Fibroblast of lung (primary cell): ENCODE results near the gene AGAP1. TPM values are rescaled to one million over a fixed set of nuclear protein-coding genes. Genes with fewer than 3 reads are reported as not detected.

Experiments used
- DNase-seq, 2 donors: peaks; one replicate each; pipeline versions ENCODE4 v3.0.0 to v3.0.0-alpha.2; 2010; ENCODE audit warnings: low read depth in 2 of 2
- H2AFZ ChIP-seq: 2 replicates; pipeline ENCODE4 v1.5.1; 2012; ENCODE audit warnings: low read length, control low read depth, inconsistent platforms
- H3K27ac ChIP-seq: 2 replicates; pipeline ENCODE4 v1.5.1; 2011; ENCODE audit warnings: low read length, control low read depth; ENCODE audit not compliant: insufficient read depth
- H3K27me3 ChIP-seq: 2 replicates; pipeline ENCODE4 v1.5.1; 2011; ENCODE audit warnings: mild to moderate bottlenecking, low read length; ENCODE audit not compliant: control insufficient read depth, insufficient read depth
- H3K36me3 ChIP-seq: 2 replicates; pipeline ENCODE4 v1.5.1; 2011; ENCODE audit warnings: low read length; ENCODE audit not compliant: control insufficient read depth, insufficient read depth
- H3K4me1 ChIP-seq: 2 replicates; pipeline ENCODE4 v1.5.1; 2011; ENCODE audit warnings: low read length; ENCODE audit not compliant: control insufficient read depth, insufficient read depth; ENCODE audit errors: extremely low read depth
- H3K4me2 ChIP-seq: 2 replicates; pipeline ENCODE4 v1.5.1; 2011; ENCODE audit warnings: low read length, control low read depth; ENCODE audit not compliant: insufficient read depth; ENCODE audit errors: extremely low read depth
- H3K4me3 ChIP-seq, 4 experiments: fragments of 200-600 bp in 1 of 4; sonication (generic) in 1 of 4; replicated peaks in 1 of 4; 2 replicates each; pipeline ENCODE4 v1.5.1; 2011 to 2016; ENCODE audit warnings: low read length in 4 of 4, low read depth in 3 of 4, mild to moderate bottlenecking in 3 of 4, control low read depth in 2 of 4, inconsistent platforms in 1 of 4, mixed read lengths in 1 of 4; ENCODE audit not compliant: insufficient read depth in 1 of 4; ENCODE audit errors: control extremely low read depth in 1 of 4
- H3K79me2 ChIP-seq: 2 replicates; pipeline ENCODE4 v1.5.1; 2012; ENCODE audit warnings: mild to moderate bottlenecking, low read length, inconsistent platforms; ENCODE audit not compliant: control insufficient read depth, insufficient read depth
- H3K9ac ChIP-seq: 2 replicates; pipeline ENCODE4 v1.5.1; 2011; ENCODE audit warnings: mild to moderate bottlenecking, low read length, control low read depth; ENCODE audit not compliant: insufficient read depth
- H3K9me3 ChIP-seq: 2 replicates; pipeline ENCODE4 v1.5.1; 2012; ENCODE audit warnings: low read depth, low read length; ENCODE audit not compliant: control insufficient read depth, insufficient read depth
- H4K20me1 ChIP-seq: 2 replicates; pipeline ENCODE4 v1.5.1; 2011; ENCODE audit warnings: low read length; ENCODE audit not compliant: control insufficient read depth, insufficient read depth; ENCODE audit errors: extremely low read depth
- CTCF ChIP-seq, 2 donors: IDR thresholded peaks in 1 of 2; conservative IDR thresholded peaks in 1 of 2; 1 replicate in 1 of 2; 2 replicates in 1 of 2; pipeline ENCODE4 v1.5.1; 2011 to 2012; ENCODE audit warnings: low read length in 2 of 2, control low read depth in 1 of 2, inconsistent platforms in 1 of 2, low read depth in 1 of 2, mild to moderate bottlenecking in 1 of 2
- EZH2 ChIP-seq: IDR thresholded peaks from 2 replicates; pipeline ENCODE4 v1.5.1; 2012; ENCODE audit warnings: low read length, control low read depth, mild to moderate bottlenecking; ENCODE audit errors: missing control alignments
- polyA plus RNA-seq, 2 donors: library from polyadenylated mRNA; depleted of rRNA in 1 of 2; stranded (reverse) in 1 of 2; unstranded in 1 of 2; fragments of >200 nt; gene quantifications; 2 replicates each; pipeline ENCODE4 v1.2.1, GENCODE V29; 2011 to 2012; ENCODE audit warnings: missing spikeins in 1 of 2
- total RNA-seq: library from RNA; depleted of rRNA; stranded (reverse); fragments of >200 nt; gene quantifications from 2 replicates; pipeline ENCODE4 v1.2.1, GENCODE V29; 2014

Gene AGAP1
- total and polyA plus RNA-seq, 2 donors (not counting 1 experiment from before 2014, with no cell fraction given), result 10.6 to 14.0 TPM

- Histone ChIP-seq H4K20me1 (no peaks in the 10 kb centered on the region), H3K4me3 (no peak overlapping the region), H3K4me1 (no peaks in the 10 kb centered on the region), H2AFZ (no peak overlapping the region), H3K4me2 (no peak overlapping the region), H3K9me3 (no peaks in the 10 kb centered on the region), H3K9ac (no peak overlapping the region), H3K79me2 (no peaks in the 10 kb centered on the region), H3K36me3 (no peaks in the 10 kb centered on the region), H3K27ac (no peak overlapping the region), H3K27me3 (no peaks in the 10 kb centered on the region)
- TF ChIP-seq EZH2, result no peak
- no peak for TF ChIP-seq CTCF (conservative IDR thresholded peaks at IDR 0.05 in 1 of 2, IDR thresholded peaks at IDR 0.05 in 1 of 2; ENCODE audit: low read depth in 1 of 2, low read length in 2 of 2)
- no peak for DNase-seq
Measured at GRCh38 chr2:235461763-235462414, 32.0 kb upstream of the AGAP1 start.

GRCh38 chr2:235462415-235462790, 31.4 kb upstream of the AGAP1 start:
- Histone ChIP-seq H3K9me3 (no peaks in the 10 kb centered on the region), H3K4me3 (no peak overlapping the region), H3K27ac (no peak overlapping the region), H2AFZ (no peak overlapping the region), H4K20me1 (no peaks in the 10 kb centered on the region), H3K79me2 (no peaks in the 10 kb centered on the region), H3K36me3 (no peaks in the 10 kb centered on the region), H3K4me2 (no peak overlapping the region), H3K4me1 (no peaks in the 10 kb centered on the region), H3K27me3 (no peaks in the 10 kb centered on the region), H3K9ac (no peak overlapping the region)
- no peak for DNase-seq
- TF ChIP-seq CTCF (conservative IDR thresholded peaks at IDR 0.05 in 1 of 2, IDR thresholded peaks at IDR 0.05 in 1 of 2; ENCODE audit: low read depth in 1 of 2, low read length in 2 of 2) (no peak), EZH2 (no peak)

GRCh38 chr2:235463893-235464292, 29.9 kb upstream of the AGAP1 start:
- H3K4me3 ChIP-seq, result no peak overlapping the region
- DNase-seq, result no peak
- no peak overlapping the region for H3K4me2 ChIP-seq
- H3K79me2 ChIP-seq, result no peaks in the 10 kb centered on the region
- peaks cover 2% of the 10 kb centered on the region for H3K4me1 ChIP-seq
- H3K27me3 ChIP-seq, result no peaks in the 10 kb centered on the region
- H3K9me3 ChIP-seq, result no peaks in the 10 kb centered on the region
- no peak overlapping the region for H3K9ac ChIP-seq
- H3K36me3 ChIP-seq, result no peaks in the 10 kb centered on the region
- H4K20me1 ChIP-seq, result no peaks in the 10 kb centered on the region
- TF ChIP-seq EZH2 (no peak), CTCF (conservative IDR thresholded peaks at IDR 0.05 in 1 of 2, IDR thresholded peaks at IDR 0.05 in 1 of 2; ENCODE audit: low read depth in 1 of 2, low read length in 2 of 2) (no peak)
- H3K27ac ChIP-seq, result no peak overlapping the region
- H2AFZ ChIP-seq, result no peak overlapping the region
